Lower leg skin (tissue), 3 donors: ENCODE measurements around the gene PI3.

Source experiments
- POLR2A ChIP-seq, 2 donors: fragments of 450-650 bp; IDR thresholded peaks; one replicate each; pipeline ENCODE4 v1.6.1; 2016 to 2017; ENCODE audit warnings: antibody characterized with exemption in 2 of 2, mild to moderate bottlenecking in 1 of 2, moderate library complexity in 1 of 2
- TF ChIP-seq, protein P1 (sequence below), 3 donors: fragments of 450-650 bp; IDR thresholded peaks; one replicate each; pipeline ENCODE4 v1.5.1; 2016; ENCODE audit warnings: antibody characterized with exemption in 3 of 3, mild to moderate bottlenecking in 3 of 3, moderate library complexity in 2 of 3

- TF ChIP-seq POLR2A (IDR thresholded peaks at IDR 0.05), result no peak
- TF ChIP-seq, protein P1, sequence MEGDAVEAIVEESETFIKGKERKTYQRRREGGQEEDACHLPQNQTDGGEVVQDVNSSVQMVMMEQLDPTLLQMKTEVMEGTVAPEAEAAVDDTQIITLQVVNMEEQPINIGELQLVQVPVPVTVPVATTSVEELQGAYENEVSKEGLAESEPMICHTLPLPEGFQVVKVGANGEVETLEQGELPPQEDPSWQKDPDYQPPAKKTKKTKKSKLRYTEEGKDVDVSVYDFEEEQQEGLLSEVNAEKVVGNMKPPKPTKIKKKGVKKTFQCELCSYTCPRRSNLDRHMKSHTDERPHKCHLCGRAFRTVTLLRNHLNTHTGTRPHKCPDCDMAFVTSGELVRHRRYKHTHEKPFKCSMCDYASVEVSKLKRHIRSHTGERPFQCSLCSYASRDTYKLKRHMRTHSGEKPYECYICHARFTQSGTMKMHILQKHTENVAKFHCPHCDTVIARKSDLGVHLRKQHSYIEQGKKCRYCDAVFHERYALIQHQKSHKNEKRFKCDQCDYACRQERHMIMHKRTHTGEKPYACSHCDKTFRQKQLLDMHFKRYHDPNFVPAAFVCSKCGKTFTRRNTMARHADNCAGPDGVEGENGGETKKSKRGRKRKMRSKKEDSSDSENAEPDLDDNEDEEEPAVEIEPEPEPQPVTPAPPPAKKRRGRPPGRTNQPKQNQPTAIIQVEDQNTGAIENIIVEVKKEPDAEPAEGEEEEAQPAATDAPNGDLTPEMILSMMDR (IDR thresholded peaks at IDR 0.05), result no peak
Observed at GRCh38 chr20:45189067-45189609, 14.4 kb downstream of the PI3 start.
